ENCODE data around the gene ESRRB.

ESRRB gene

GRCh38 chr14:76502638-76503037 lies 126.7 kb downstream of the ESRRB start:
- ATAC-seq: no peak

DNA sequence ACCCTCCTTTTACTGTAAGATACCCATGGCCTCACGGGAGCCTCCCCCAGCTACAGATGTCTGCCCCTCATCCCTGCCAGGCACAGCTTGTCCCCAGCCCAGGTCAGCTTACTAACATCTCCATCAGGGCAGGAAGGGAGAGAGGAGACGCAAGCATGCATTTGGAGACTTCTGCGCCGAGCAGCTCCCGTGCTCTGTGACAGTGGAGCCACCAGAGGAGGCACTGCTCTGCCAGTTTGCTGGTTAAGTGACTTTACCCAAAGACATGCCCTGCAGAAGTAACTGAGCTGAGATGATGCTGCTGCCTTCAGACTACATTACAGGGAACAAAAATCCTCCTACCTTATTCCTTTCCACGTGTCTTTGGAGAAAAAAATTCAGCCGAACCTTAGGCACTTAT lies 133.4 kb downstream of the ESRRB start:
- no peak for ATAC-seq
- TF ChIP-seq TSHZ2 (CRISPR knock-in tag; IDR thresholded peaks at IDR 0.05) (no peak), CREB5 (CRISPR knock-in tag; IDR thresholded peaks at IDR 0.05; ENCODE audit: low read depth) (no peak), ZFP3 (CRISPR knock-in tag; IDR thresholded peaks at IDR 0.05) (no peak), PPARA (CRISPR knock-in tag; IDR thresholded peaks at IDR 0.05; ENCODE audit: borderline replicate concordance) (no peak), ARNTL (CRISPR knock-in tag; IDR thresholded peaks at IDR 0.05; ENCODE audit: borderline replicate concordance, low read depth) (no peak), ZC3H10 (CRISPR knock-in tag; IDR thresholded peaks at IDR 0.05) (no peak), TOX (CRISPR knock-in tag; IDR thresholded peaks at IDR 0.05; ENCODE audit: borderline replicate concordance) (no peak), ZFP30 (CRISPR knock-in tag; IDR thresholded peaks at IDR 0.05) (no peak)
- TF ChIP-seq, protein P1, sequence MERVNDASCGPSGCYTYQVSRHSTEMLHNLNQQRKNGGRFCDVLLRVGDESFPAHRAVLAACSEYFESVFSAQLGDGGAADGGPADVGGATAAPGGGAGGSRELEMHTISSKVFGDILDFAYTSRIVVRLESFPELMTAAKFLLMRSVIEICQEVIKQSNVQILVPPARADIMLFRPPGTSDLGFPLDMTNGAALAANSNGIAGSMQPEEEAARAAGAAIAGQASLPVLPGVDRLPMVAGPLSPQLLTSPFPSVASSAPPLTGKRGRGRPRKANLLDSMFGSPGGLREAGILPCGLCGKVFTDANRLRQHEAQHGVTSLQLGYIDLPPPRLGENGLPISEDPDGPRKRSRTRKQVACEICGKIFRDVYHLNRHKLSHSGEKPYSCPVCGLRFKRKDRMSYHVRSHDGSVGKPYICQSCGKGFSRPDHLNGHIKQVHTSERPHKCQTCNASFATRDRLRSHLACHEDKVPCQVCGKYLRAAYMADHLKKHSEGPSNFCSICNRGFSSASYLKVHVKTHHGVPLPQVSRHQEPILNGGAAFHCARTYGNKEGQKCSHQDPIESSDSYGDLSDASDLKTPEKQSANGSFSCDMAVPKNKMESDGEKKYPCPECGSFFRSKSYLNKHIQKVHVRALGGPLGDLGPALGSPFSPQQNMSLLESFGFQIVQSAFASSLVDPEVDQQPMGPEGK (CRISPR knock-in tag; IDR thresholded peaks at IDR 0.05; ENCODE audit: borderline replicate concordance): no peak

More at GRCh38 chr14:76502638-76503037, 126.7 kb downstream of the ESRRB start:
- no peak for TF ChIP-seq ISL1 (CRISPR knock-in tag; IDR thresholded peaks at IDR 0.05)
- TF ChIP-seq, protein P1 (CRISPR knock-in tag; IDR thresholded peaks at IDR 0.05; ENCODE audit: borderline replicate concordance): no peak
- TF ChIP-seq, protein P2, sequence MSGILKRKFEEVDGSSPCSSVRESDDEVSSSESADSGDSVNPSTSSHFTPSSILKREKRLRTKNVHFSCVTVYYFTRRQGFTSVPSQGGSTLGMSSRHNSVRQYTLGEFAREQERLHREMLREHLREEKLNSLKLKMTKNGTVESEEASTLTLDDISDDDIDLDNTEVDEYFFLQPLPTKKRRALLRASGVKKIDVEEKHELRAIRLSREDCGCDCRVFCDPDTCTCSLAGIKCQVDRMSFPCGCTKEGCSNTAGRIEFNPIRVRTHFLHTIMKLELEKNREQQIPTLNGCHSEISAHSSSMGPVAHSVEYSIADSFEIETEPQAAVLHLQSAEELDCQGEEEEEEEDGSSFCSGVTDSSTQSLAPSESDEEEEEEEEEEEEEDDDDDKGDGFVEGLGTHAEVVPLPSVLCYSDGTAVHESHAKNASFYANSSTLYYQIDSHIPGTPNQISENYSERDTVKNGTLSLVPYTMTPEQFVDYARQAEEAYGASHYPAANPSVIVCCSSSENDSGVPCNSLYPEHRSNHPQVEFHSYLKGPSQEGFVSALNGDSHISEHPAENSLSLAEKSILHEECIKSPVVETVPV (CRISPR knock-in tag; IDR thresholded peaks at IDR 0.05): no peak
- no peak for TF ChIP-seq GLIS3 (CRISPR knock-in tag; IDR thresholded peaks at IDR 0.05)
- no peak for TF ChIP-seq TOX (CRISPR knock-in tag; IDR thresholded peaks at IDR 0.05; ENCODE audit: borderline replicate concordance)
- no peak for TF ChIP-seq ARNTL (CRISPR knock-in tag; IDR thresholded peaks at IDR 0.05; ENCODE audit: borderline replicate concordance, low read depth)
- no peak for TF ChIP-seq CSDC2 (CRISPR knock-in tag; IDR thresholded peaks at IDR 0.05)
- TF ChIP-seq ZC3H10 (CRISPR knock-in tag; IDR thresholded peaks at IDR 0.05): no peak

- TF ChIP-seq TCF4 (CRISPR knock-in tag; IDR thresholded peaks at IDR 0.05; ENCODE audit: borderline replicate concordance) (no peak), TSHZ2 (CRISPR knock-in tag; IDR thresholded peaks at IDR 0.05) (no peak), ESRRG (CRISPR knock-in tag; IDR thresholded peaks at IDR 0.05) (no peak)
- TF ChIP-seq, protein P2 (CRISPR knock-in tag; IDR thresholded peaks at IDR 0.05): no peak
- no peak for ATAC-seq
Measured at GRCh38 chr14:76510181-76510580, 134.2 kb downstream of the ESRRB start.
